Measurements from ENCODE around the gene ELOVL4. TPM values are rescaled to one million over a fixed set of nuclear protein-coding genes. Genes with fewer than 3 reads are reported as not detected.

The ELOVL4 gene
- total and polyA plus RNA-seq, 2 donors (not counting 1 experiment from before 2014, with no cell fraction given): 0.10 TPM; not detected in 1

DNA sequence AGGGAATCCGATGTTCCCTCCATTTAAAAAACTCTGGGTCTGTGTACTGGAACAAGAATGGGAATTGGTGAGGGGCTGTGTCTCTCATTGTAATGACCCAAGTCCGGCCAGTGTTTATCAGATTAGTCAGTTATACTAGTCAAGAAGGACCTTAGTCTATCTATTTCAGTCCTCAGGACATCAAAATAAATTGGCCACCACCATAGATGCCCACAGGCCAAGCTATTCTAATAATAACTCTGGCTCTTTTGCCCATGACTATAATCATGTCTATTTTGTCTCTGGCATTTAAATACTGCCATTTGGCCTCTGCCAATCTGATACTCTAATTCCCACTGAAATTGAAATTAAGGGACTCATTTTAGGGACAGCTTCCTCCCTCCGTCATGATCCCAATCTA, 37.8 kb downstream of the ELOVL4 start:
- Histone ChIP-seq H3K36me3 (replicated peaks in 1 of 2; ENCODE audit: control extremely low read depth in 1 of 2, control insufficient read depth in 1 of 2, extremely low read depth in 1 of 2, insufficient read depth in 2 of 2, low read length in 1 of 2) (no peaks in the 10 kb centered on the region), H3K4me3 (ENCODE audit: control extremely low read depth in 1 of 5, extremely low read depth in 1 of 5, insufficient read depth in 1 of 5, low read depth in 2 of 5, low read length in 4 of 5) (no peak overlapping the region), H3K27me3 (replicated peaks in 1 of 4; ENCODE audit: control extremely low read depth in 1 of 4, control insufficient read depth in 3 of 4, insufficient read depth in 4 of 4, low read length in 3 of 4) (peaks cover 0 to 4% (median 2%) of the 10 kb centered on the region in 4 experiments), H3K9me3 (ENCODE audit: control extremely low read depth in 1 of 3, control insufficient read depth in 2 of 3, insufficient read depth in 1 of 3, low read length in 2 of 3) (no peaks in the 10 kb centered on the region), H4K20me1 (ENCODE audit: control insufficient read depth, insufficient read depth, low read length, poor library complexity, severe bottlenecking) (no peaks in the 10 kb centered on the region), H3K27ac (ENCODE audit: low read length in 2 of 2) (no peak overlapping the region), H3K9ac (ENCODE audit: low read length) (no peak overlapping the region), H2AFZ (ENCODE audit: insufficient read depth, low read depth, low read length, poor library complexity, severe bottlenecking) (no peak overlapping the region), H3K79me2 (ENCODE audit: control insufficient read depth, insufficient read depth, low read length) (no peaks in the 10 kb centered on the region), H3K4me1 (ENCODE audit: control insufficient read depth in 2 of 2, insufficient read depth in 2 of 2, low read length in 2 of 2) (no peaks in the 10 kb centered on the region), H3K4me2 (replicated peaks; ENCODE audit: low read depth, low read length, poor library complexity, severe bottlenecking) (no peak overlapping the region)
- no CpG with 5 or more reads among the region's 3 CpGs for WGBS (ENCODE audit: insufficient coverage)
- H3K9me3 Mint-ChIP-seq (ENCODE audit: insufficient read depth): no peaks in the 10 kb centered on the region
- TF ChIP-seq EZH2 (IDR thresholded peaks at IDR 0.05; ENCODE audit: borderline replicate concordance, insufficient read depth, low read depth, low read length, poor library complexity, severe bottlenecking): no peak
- TF ChIP-seq, protein P1, sequence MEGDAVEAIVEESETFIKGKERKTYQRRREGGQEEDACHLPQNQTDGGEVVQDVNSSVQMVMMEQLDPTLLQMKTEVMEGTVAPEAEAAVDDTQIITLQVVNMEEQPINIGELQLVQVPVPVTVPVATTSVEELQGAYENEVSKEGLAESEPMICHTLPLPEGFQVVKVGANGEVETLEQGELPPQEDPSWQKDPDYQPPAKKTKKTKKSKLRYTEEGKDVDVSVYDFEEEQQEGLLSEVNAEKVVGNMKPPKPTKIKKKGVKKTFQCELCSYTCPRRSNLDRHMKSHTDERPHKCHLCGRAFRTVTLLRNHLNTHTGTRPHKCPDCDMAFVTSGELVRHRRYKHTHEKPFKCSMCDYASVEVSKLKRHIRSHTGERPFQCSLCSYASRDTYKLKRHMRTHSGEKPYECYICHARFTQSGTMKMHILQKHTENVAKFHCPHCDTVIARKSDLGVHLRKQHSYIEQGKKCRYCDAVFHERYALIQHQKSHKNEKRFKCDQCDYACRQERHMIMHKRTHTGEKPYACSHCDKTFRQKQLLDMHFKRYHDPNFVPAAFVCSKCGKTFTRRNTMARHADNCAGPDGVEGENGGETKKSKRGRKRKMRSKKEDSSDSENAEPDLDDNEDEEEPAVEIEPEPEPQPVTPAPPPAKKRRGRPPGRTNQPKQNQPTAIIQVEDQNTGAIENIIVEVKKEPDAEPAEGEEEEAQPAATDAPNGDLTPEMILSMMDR (IDR thresholded peaks at IDR 0.05): no peak
- peaks cover 12% of the 10 kb centered on the region for H3K27me3 Mint-ChIP-seq
- H3K27ac Mint-ChIP-seq: no peak overlapping the region
- no peaks in the 10 kb centered on the region for H3K4me1 Mint-ChIP-seq
- CTCF ChIA-PET: interaction anchor here (0.6 kb wide), 1 partner anchor 29 kb away, joined by 4 read pairs; no protein-coding TSS in a partner anchor
- no peak overlapping the region for H3K4me3 Mint-ChIP-seq
- DNase-seq (no peak), ATAC-seq (ENCODE audit: low read depth) (no peak)
- POLR2A ChIA-PET: no interaction called here
- intact Hi-C loops (cut with micrococcal nuclease): no loop called here

DNA sequence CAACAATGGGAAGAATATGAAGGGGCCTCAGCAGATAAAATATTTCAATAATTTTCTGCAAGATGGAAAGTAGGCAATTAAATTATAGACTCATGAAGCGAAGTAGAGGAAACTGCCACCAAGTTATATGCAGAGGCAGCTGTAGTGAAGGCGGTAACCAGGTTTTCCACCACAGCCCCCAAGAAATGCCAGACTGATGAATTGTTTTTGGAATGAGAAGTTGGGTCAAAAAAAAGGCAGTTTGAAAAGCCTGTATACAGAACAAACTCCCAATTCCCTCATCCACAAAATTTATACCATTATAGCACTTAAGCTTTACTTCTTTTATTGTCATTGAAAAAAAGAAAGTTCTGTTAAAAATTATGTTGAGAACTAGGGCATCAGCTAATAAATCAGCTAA, 45.3 kb downstream of the ELOVL4 start:
- no peak overlapping the region for H2AFZ ChIP-seq (ENCODE audit: insufficient read depth, low read depth, low read length, poor library complexity, severe bottlenecking)
- no peak overlapping the region for H3K4me3 Mint-ChIP-seq
- no peaks in the 10 kb centered on the region for H4K20me1 ChIP-seq (ENCODE audit: control insufficient read depth, insufficient read depth, low read length, poor library complexity, severe bottlenecking)
- ChIA-PET POLR2A (no interaction called here), CTCF (no interaction called here)
- H3K4me1 Mint-ChIP-seq: no peaks in the 10 kb centered on the region
- ATAC-seq (ENCODE audit: low read depth) (no peak), DNase-seq (no peak)
- H3K9me3 ChIP-seq (ENCODE audit: control extremely low read depth in 1 of 3, control insufficient read depth in 2 of 3, insufficient read depth in 1 of 3, low read length in 2 of 3): no peaks in the 10 kb centered on the region
- H3K27ac ChIP-seq (ENCODE audit: low read length in 2 of 2): no peak overlapping the region
- H3K27ac Mint-ChIP-seq: no peak overlapping the region
- TF ChIP-seq, protein P1 (IDR thresholded peaks at IDR 0.05): no peak
- TF ChIP-seq EZH2 (IDR thresholded peaks at IDR 0.05; ENCODE audit: borderline replicate concordance, insufficient read depth, low read depth, low read length, poor library complexity, severe bottlenecking): no peak
- H3K4me3 ChIP-seq (ENCODE audit: control extremely low read depth in 1 of 5, extremely low read depth in 1 of 5, insufficient read depth in 1 of 5, low read depth in 2 of 5, low read length in 4 of 5): no peak overlapping the region
- H3K4me1 ChIP-seq (ENCODE audit: control insufficient read depth in 2 of 2, insufficient read depth in 2 of 2, low read length in 2 of 2): no peaks in the 10 kb centered on the region
- H3K9ac ChIP-seq (ENCODE audit: low read length): no peak overlapping the region
- H3K27me3 ChIP-seq (replicated peaks in 1 of 4; ENCODE audit: control extremely low read depth in 1 of 4, control insufficient read depth in 3 of 4, insufficient read depth in 4 of 4, low read length in 3 of 4): peaks cover 0 to 2% (median 0%) of the 10 kb centered on the region in 4 experiments
- H3K4me2 ChIP-seq (replicated peaks; ENCODE audit: low read depth, low read length, poor library complexity, severe bottlenecking): no peak overlapping the region
- H3K36me3 ChIP-seq (replicated peaks in 1 of 2; ENCODE audit: control extremely low read depth in 1 of 2, control insufficient read depth in 1 of 2, extremely low read depth in 1 of 2, insufficient read depth in 2 of 2, low read length in 1 of 2): no peaks in the 10 kb centered on the region
- no peaks in the 10 kb centered on the region for H3K79me2 ChIP-seq (ENCODE audit: control insufficient read depth, insufficient read depth, low read length)
- no CpG with 5 or more reads among the region's 2 CpGs for WGBS (ENCODE audit: insufficient coverage)
- H3K9me3 Mint-ChIP-seq (ENCODE audit: insufficient read depth): no peaks in the 10 kb centered on the region
- intact Hi-C loops (cut with micrococcal nuclease): no loop called here
- H3K27me3 Mint-ChIP-seq: peaks cover 7% of the 10 kb centered on the region

Measured in B cell (primary cell).